Ectodermal cell (in vitro differentiated cells): ENCODE results near the gene DRAM1.
"Not testable (repeated sequence)": the region's sequence is repeated elsewhere in the genome, so short reads cannot be mapped to it uniquely, and the experiment has no call there.

Experiments
- H3K27ac ChIP-seq: 2 replicates; pipeline ENCODE4 v1.7.0; 2013; ENCODE audit warnings: mild to moderate bottlenecking, low read depth, low read length; ENCODE audit not compliant: insufficient read depth, poor library complexity, severe bottlenecking
- H3K27me3 ChIP-seq: 2 replicates; pipeline ENCODE4 v1.7.0; 2013; ENCODE audit warnings: mild to moderate bottlenecking, low read length; ENCODE audit not compliant: insufficient read depth, control insufficient read depth, poor library complexity, severe bottlenecking
- H3K36me3 ChIP-seq: one replicate; pipeline ENCODE4 v1.7.0; 2013; ENCODE audit warnings: low read length; ENCODE audit not compliant: control insufficient read depth, insufficient read depth
- H3K4me1 ChIP-seq: one replicate; pipeline ENCODE4 v1.7.0; 2013; ENCODE audit warnings: low read length; ENCODE audit not compliant: control insufficient read depth, insufficient read depth
- H3K4me3 ChIP-seq: 2 replicates; pipeline ENCODE4 v1.7.0; 2013; ENCODE audit warnings: low read depth, low read length, control low read depth; ENCODE audit not compliant: insufficient read depth
- H3K9me3 ChIP-seq: 2 replicates; pipeline ENCODE4 v1.7.0; 2013; ENCODE audit warnings: mild to moderate bottlenecking, low read length, moderate library complexity; ENCODE audit not compliant: control insufficient read depth
- WGBS, 2 experiments: methylation state at CpG; one replicate each; pipeline ENCODE4 v1.1.7; 2013; ENCODE audit warnings: missing lambda C conversion rate in 2 of 2; 5-methylcytosine and 5-hydroxymethylcytosine counted together

Gene DRAM1

GRCh38 chr12:101878243-101878821 is 952 bp downstream of the DRAM1 start:
- Histone ChIP-seq H3K27me3 (peaks cover 22% of the 10 kb centered on the region), H3K36me3 (no peaks in the 10 kb centered on the region), H3K27ac (no peak overlapping the region), H3K9me3 (no peaks in the 10 kb centered on the region), H3K4me3 (peak overlapping the region; percentile 60), H3K4me1 (no peaks in the 10 kb centered on the region)
- 77 to 78% methylated on average over 7 of the region's 7 CpGs for WGBS, 2 experiments

GRCh38 chr12:101880769-101881168 is 3.4 kb downstream of the DRAM1 start:
- H3K36me3 ChIP-seq: no peaks in the 10 kb centered on the region
- H3K27me3 ChIP-seq: peaks cover 22% of the 10 kb centered on the region
- 89 to 97% methylated on average over 3 of the region's 3 CpGs for WGBS, 2 experiments
- no peaks in the 10 kb centered on the region for H3K4me1 ChIP-seq
- no peaks in the 10 kb centered on the region for H3K9me3 ChIP-seq
- H3K27ac ChIP-seq: no peak overlapping the region
- H3K4me3 ChIP-seq: no peak overlapping the region

GRCh38 chr12:101881228-101881627 is 3.8 kb downstream of the DRAM1 start:
- H3K9me3 ChIP-seq: no peaks in the 10 kb centered on the region
- H3K27ac ChIP-seq: no peak overlapping the region
- H3K4me3 ChIP-seq: no peak overlapping the region
- no peaks in the 10 kb centered on the region for H3K36me3 ChIP-seq
- 90 to 92% methylated on average over 4 of the region's 4 CpGs for WGBS, 2 experiments
- H3K4me1 ChIP-seq: no peaks in the 10 kb centered on the region
- H3K27me3 ChIP-seq: peaks cover 22% of the 10 kb centered on the region

- H3K4me1 ChIP-seq: no peaks in the 10 kb centered on the region
- H3K9me3 ChIP-seq: no peaks in the 10 kb centered on the region
- no peaks in the 10 kb centered on the region for H3K36me3 ChIP-seq
- no peak overlapping the region for H3K4me3 ChIP-seq
- 95 to 100% methylated on average over 3 of the region's 3 CpGs for WGBS, 2 experiments
- no peak overlapping the region for H3K27ac ChIP-seq
- no peaks in the 10 kb centered on the region for H3K27me3 ChIP-seq
These were observed 6.8 kb downstream of the DRAM1 start for GRCh38 chr12:101884174-101884573.

- not testable (repeated sequence) for H3K27ac ChIP-seq
- 93 to 96% methylated on average over 7 to 9 of the region's 10 CpGs for WGBS, 2 experiments
These were observed 7.5 kb downstream of the DRAM1 start for GRCh38 chr12:101884781-101885340.

GRCh38 chr12:101885912-101886561 is 8.7 kb downstream of the DRAM1 start:
- WGBS, 2 experiments: 97 to 100% methylated on average over 1 to 3 of the region's 4 CpGs

More at GRCh38 chr12:101884781-101885340, 7.5 kb downstream of the DRAM1 start:
- H3K36me3 ChIP-seq, H3K27me3 ChIP-seq, H3K4me3 ChIP-seq, H3K9me3 ChIP-seq, H3K4me1 ChIP-seq: not testable (repeated sequence)

GRCh38 chr12:101889211-101889752 is 11.9 kb downstream of the DRAM1 start:
- no peaks in the 10 kb centered on the region for H3K36me3 ChIP-seq
- no peaks in the 10 kb centered on the region for H3K4me1 ChIP-seq
- H3K4me3 ChIP-seq: no peak overlapping the region
- WGBS, 2 experiments: 93 to 95% methylated on average over 5 to 6 of the region's 6 CpGs
- H3K27ac ChIP-seq: no peak overlapping the region
- no peaks in the 10 kb centered on the region for H3K27me3 ChIP-seq
- H3K9me3 ChIP-seq: no peaks in the 10 kb centered on the region

More at GRCh38 chr12:101885912-101886561, 8.7 kb downstream of the DRAM1 start:
- H3K27me3 ChIP-seq: no peaks in the 10 kb centered on the region
- no peaks in the 10 kb centered on the region for H3K9me3 ChIP-seq
- no peaks in the 10 kb centered on the region for H3K4me1 ChIP-seq
- no peak overlapping the region for H3K27ac ChIP-seq
- H3K4me3 ChIP-seq: no peak overlapping the region
- no peaks in the 10 kb centered on the region for H3K36me3 ChIP-seq

- Histone ChIP-seq H3K27ac (no peak overlapping the region), H3K36me3 (no peaks in the 10 kb centered on the region), H3K9me3 (no peaks in the 10 kb centered on the region), H3K27me3 (no peaks in the 10 kb centered on the region), H3K4me3 (no peak overlapping the region), H3K4me1 (no peaks in the 10 kb centered on the region)
- 75 to 95% methylated on average over 2 of the region's 3 CpGs for WGBS, 2 experiments
These were observed 14.1 kb downstream of the DRAM1 start for GRCh38 chr12:101891462-101891971.

GRCh38 chr12:101892794-101893193 is 15.4 kb downstream of the DRAM1 start:
- Histone ChIP-seq H3K36me3 (no peaks in the 10 kb centered on the region), H3K9me3 (no peaks in the 10 kb centered on the region), H3K4me3 (no peak overlapping the region), H3K27me3 (no peaks in the 10 kb centered on the region), H3K27ac (no peak overlapping the region), H3K4me1 (no peaks in the 10 kb centered on the region)

- Histone ChIP-seq H3K9me3 (no peaks in the 10 kb centered on the region), H3K4me1 (no peaks in the 10 kb centered on the region), H3K4me3 (no peak overlapping the region), H3K27me3 (no peaks in the 10 kb centered on the region), H3K36me3 (no peaks in the 10 kb centered on the region), H3K27ac (no peak overlapping the region)
- WGBS, 2 experiments: 93 to 95% methylated on average over 2 of the region's 3 CpGs
These were observed 24.4 kb downstream of the DRAM1 start for GRCh38 chr12:101901777-101902176.
